ENCODE results near the gene TMEM156.
"Not testable (repeated sequence)": the region's sequence is repeated elsewhere in the genome, so short reads cannot be mapped to it uniquely, and the experiment has no call there.

TMEM156 gene

GRCh38 chr4:39043058-39043860 lies 11.1 kb upstream of the TMEM156 start:
- no peak for DNase-seq

GRCh38 chr4:39042366-39042765 lies 10.2 kb upstream of the TMEM156 start:
- DNase-seq: no peak

- no peak for DNase-seq
Observed at GRCh38 chr4:39039108-39039507, 6.9 kb upstream of the TMEM156 start.

- no peak for DNase-seq
Observed at GRCh38 chr4:39037941-39038340, 5.7 kb upstream of the TMEM156 start.

- no peak for DNase-seq
Observed at GRCh38 chr4:39037491-39037825, 5.2 kb upstream of the TMEM156 start.

- no peak for DNase-seq
Observed at GRCh38 chr4:39036172-39036571, 4.0 kb upstream of the TMEM156 start.

GRCh38 chr4:39031590-39032020 lies 604 bp downstream of the TMEM156 start:
- not testable (repeated sequence) for DNase-seq

- no peak for DNase-seq
Observed at GRCh38 chr4:39030725-39031124, 1.5 kb downstream of the TMEM156 start.

GRCh38 chr4:39029752-39030694 lies 2.2 kb downstream of the TMEM156 start:
- no peak for DNase-seq

GRCh38 chr4:39026096-39026495 lies 6.1 kb downstream of the TMEM156 start:
- no peak for DNase-seq

GRCh38 chr4:39025552-39026085 lies 6.6 kb downstream of the TMEM156 start:
- DNase-seq: no peak

- DNase-seq: no peak
Observed at GRCh38 chr4:39024311-39024865, 7.8 kb downstream of the TMEM156 start.

GRCh38 chr4:39023059-39023458 lies 9.2 kb downstream of the TMEM156 start:
- no peak for DNase-seq

GRCh38 chr4:39022241-39022640 lies 10.0 kb downstream of the TMEM156 start:
- DNase-seq: no peak

GRCh38 chr4:39021631-39022030 lies 10.6 kb downstream of the TMEM156 start:
- no peak for DNase-seq

GRCh38 chr4:39020130-39020529 lies 12.1 kb downstream of the TMEM156 start:
- DNase-seq: no peak

GRCh38 chr4:39014028-39014427 lies 18.2 kb downstream of the TMEM156 start:
- DNase-seq: no peak

GRCh38 chr4:39004758-39005157 lies 27.5 kb downstream of the TMEM156 start:
- DNase-seq: no peak

GRCh38 chr4:39002058-39002457 lies 30.2 kb downstream of the TMEM156 start:
- not testable (repeated sequence) for DNase-seq

- DNase-seq: no peak
Observed at GRCh38 chr4:38995660-38996005, 36.6 kb downstream of the TMEM156 start.

GRCh38 chr4:38994135-38994534 lies 38.1 kb downstream of the TMEM156 start:
- no peak for DNase-seq

- no peak for DNase-seq
Observed at GRCh38 chr4:38993683-38994082, 38.5 kb downstream of the TMEM156 start.

GRCh38 chr4:38990241-38990640 lies 42.0 kb downstream of the TMEM156 start:
- DNase-seq: no peak

- DNase-seq: no peak
Observed at GRCh38 chr4:38989487-38989886, 42.7 kb downstream of the TMEM156 start.

Data from NCI-H1694 (cell line).